HG03039 (cell line): ENCODE measurements around the gene OR4C5.
"Not testable (repeated sequence)": the region's sequence is repeated elsewhere in the genome, so short reads cannot be mapped to it uniquely, and the experiment has no call there.

Experiments used
- ATAC-seq: cut with Tn5 transposase; IDR thresholded peaks from one replicate; pipeline ENCODE4 v1.9.1; 2021; ENCODE audit warnings: mild to moderate bottlenecking, moderate library complexity; ENCODE audit not compliant: unreplicated experiment

OR4C5 gene

DNA sequence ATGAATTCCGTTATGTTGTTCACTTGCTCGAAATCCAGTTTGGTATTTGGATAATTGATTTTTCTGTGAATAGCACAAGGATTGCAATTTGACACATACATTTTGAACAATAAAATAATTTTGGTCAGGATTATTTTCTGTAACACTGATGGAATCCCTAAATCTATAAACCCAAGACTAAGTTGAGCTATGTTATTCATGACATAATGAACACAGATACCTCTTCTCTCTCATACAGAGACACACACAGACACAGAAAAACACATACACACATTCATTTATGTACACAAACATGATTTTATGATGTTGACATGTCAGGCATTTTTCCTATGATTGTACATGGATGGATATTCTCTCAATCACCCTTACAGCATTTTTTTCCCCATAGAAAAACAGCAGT is at the start of gene OR4C5:
Gene OR4C5, minus strand, starts transcription at position 101 of the 400 bp plus-strand sequence. Its CDS starts 0 bp downstream, at position 101.
- no peak for ATAC-seq

DNA sequence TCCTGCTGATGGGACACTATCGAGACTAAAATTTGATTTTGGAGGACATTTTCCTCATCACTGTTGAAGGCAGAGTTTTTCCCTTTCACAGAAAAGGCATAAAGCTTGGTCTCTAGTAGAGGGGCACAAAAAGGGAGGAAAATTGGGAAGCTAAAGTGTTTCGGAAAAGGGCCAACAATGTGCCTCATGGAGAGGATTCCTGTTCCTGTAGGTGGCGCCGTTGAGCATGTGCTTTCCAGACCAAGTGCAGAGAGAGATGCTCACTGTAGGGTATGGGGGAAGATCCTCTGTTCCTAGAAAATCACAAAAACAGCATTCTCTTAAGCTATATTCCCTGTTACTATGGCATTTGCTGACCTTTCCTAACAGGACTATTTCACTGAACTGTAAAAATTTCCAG is 18.4 kb upstream of the OR4C5 start:
- no peak for ATAC-seq

DNA sequence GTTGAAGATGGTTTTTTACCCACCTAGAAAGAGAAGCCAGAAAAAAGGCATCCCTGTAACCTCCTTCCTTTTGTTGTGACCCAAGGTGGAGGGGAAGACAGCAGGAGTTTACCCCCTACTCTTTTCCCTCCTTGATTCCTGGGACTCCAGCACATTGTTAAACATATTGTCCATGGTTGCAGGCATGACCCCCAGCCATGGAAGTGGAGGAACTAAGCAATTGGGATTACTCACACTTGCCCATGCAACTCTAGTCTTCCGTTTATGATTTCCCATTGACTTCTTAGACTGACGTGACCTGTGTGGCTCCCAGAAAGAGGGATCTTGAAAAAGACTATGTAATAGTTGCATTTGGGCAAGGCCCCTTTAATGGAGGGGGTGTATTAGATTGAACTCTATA is 17.9 kb upstream of the OR4C5 start:
- not testable (repeated sequence) for ATAC-seq

DNA sequence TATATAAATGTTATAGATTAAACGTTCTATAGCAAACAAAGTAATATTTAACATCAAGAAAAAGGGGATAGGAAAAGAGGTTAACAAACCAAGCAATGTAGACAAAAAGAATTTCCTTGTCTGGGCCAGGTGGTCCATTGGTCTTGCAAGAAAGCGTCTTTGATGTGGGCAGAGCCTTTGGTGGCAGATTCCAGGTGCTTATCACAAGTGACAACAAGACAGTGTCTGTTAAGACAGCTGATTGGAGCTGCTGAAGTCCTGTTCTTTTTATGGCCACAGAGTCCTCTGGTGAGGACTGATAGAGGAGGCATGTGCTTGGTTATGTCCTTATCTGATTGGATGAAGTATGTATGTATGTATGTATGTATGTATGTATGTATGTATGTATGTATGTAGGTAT is 5.0 kb downstream of the OR4C5 start:
- not testable (repeated sequence) for ATAC-seq

DNA sequence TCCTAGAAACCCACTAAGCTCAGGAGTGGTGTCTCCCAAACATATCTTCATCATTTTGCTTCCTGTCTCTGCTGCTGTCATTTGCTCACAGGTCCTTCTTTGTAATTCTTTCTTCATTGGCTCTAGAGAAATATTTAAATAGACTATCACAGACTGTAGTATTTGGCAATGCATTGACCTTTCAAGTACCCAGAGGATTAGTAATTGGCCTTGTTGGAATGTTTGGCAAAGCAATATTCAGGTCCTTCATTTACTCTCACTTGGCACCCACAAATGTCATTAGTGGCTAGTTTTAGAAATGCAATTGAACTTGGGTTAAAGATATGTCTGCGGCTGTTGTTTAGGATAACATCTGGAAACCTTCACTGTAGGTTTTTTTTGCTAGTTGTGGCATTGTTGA is 11.6 kb downstream of the OR4C5 start:
- ATAC-seq: no peak

DNA sequence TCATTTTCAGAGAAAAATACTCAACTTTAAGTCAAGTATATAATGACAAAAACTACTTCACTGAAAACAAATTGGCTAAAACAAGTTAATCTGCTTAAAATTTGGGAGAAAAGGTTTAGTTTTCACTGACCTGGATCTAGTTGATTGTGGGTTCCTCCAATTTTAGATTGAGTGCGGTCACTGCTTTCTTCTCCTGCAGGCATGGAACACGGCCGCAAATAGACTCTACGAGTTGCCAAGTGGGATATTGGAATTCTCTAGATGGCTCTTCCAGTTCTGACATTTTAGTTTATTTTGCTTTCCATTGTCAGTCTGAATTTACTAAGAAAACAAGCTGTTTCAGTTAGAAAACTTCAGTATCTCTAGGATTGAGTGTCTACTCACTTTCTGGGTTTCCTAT is 12.3 kb downstream of the OR4C5 start:
- no peak for ATAC-seq

DNA sequence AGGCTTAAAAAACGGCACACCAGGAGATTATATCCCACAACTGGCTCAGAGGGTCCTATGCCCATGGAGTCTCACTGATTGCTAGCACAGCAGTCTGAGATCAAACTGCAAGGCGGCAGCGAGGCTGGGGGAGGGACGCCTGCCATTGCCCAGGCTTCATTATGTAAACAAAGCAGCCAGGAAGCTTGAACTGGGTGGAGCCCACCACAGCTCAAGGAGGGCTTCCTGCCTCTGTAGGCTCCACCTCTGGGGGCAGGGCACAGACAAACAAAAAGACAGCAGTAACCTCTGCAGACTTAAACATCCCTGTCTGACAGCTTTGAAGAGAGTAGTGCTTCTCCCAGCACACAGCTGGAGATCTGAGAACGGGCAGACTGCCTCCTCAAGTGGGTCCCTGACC is 20.0 kb downstream of the OR4C5 start:
- not testable (repeated sequence) for ATAC-seq

DNA sequence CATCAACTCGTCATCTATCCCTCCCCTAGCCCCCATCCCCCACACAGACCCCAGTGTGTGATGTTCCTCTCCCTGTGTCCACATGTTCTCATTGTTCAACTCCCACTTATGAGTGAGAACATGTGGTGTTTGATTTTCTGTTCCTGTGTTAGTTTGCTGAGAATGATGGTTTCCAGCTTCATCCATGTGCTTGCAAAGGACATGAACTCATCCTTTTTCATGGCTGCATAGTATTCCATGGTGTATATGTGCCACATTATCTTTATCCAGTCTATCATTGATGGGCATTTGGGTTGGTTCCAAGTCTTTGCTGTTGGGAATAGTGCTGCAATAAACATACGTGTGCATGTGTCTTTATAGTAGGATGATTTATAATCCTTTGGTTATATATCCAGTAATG is 23.8 kb downstream of the OR4C5 start:
- not testable (repeated sequence) for ATAC-seq

DNA sequence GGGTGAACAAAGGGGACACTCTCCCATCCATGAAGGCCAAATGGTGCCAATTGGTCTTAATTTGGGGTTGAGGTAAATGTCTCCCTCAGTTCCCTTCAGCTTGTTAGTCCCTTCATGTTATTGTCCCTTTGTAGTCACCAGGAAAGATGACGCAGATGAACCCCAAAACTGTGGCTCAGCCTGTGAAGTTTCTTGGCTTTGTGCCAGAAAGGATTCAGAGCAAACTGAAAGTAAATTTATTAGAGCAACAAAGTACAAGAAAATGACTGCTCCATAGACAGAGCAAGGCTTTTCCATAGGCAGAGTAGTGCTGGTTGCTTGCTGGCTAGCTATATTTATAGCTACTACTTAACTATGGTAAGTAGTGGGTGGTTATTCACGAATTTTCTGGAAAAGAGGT is 24.8 kb downstream of the OR4C5 start:
- ATAC-seq: no peak

DNA sequence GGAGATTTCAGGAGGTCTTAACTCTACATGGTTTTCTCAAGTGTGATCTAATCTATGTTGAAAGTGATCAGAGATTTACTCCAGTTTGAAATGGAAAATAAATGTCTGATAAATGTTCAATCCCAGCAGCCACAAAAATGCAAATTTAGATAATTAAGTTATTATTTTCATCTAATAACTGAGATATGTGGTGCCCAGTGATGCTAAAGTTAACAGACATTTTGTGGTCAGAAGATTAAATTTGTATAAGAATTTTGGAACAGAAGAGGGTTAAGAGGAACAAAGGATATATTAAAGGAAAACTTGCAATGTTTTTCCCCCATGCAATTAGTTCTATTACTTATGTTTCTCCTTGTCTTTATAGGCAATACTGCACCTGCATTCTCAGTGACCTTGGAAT is 41.6 kb downstream of the OR4C5 start, which contains the start of gene OR4C3:
Gene OR4C3, plus strand, starts transcription at position 301 of the 400 bp plus-strand sequence. CDS start 102 bp downstream, outside the sequence.
- ATAC-seq: not testable (repeated sequence)

DNA sequence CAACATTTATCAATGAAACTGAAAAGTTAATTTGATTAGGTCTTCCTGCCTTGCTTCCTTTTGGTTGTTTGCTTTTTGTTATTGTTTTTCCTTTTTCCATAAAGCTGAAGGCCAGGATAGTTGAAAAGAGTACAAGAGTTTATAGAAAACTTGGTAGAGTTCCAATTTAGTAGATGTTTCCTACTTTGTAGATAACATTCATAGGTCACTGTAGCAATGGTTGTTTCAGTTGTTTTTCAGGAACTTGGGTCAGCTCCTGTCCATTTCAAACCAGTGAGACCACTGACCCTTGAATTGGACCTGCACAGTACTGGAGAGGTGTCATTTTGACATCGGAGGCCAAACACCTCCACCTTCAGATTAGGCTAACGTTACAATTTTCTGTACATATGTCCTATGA is 46.5 kb downstream of the OR4C5 start:
- ATAC-seq: not testable (repeated sequence)
